Measurements from ENCODE around the gene SPG7. TPM values are rescaled to one million over a fixed set of nuclear protein-coding genes. Genes with fewer than 3 reads are reported as not detected.
"Not testable (repeated sequence)": the region's sequence is repeated elsewhere in the genome, so short reads cannot be mapped to it uniquely, and the experiment has no call there.

The SPG7 gene
- total RNA-seq, 2 donors from 2014 or later = 64.1 to 65.2 TPM

- DNase-seq (ENCODE audit: low spot score) = no peak
- intact Hi-C loops (cut with DNase I) = no loop called here
These were observed 75.1 kb downstream of the SPG7 start for GRCh38 chr16:89583197-89583894.

- intact Hi-C loops (cut with DNase I) = no loop called here
- no peak for DNase-seq (ENCODE audit: low spot score)
These were observed 75.9 kb downstream of the SPG7 start for GRCh38 chr16:89583895-89584644.

GRCh38 chr16:89584768-89585549 lies 76.8 kb downstream of the SPG7 start:
- intact Hi-C loops (cut with DNase I) = no loop called here
- DNase-seq (ENCODE audit: low spot score) = no peak

- intact Hi-C loops (cut with DNase I) = no loop called here
- no peak for DNase-seq (ENCODE audit: low spot score)
These were observed 78.0 kb downstream of the SPG7 start for GRCh38 chr16:89586218-89586617.

- intact Hi-C loops (cut with DNase I) = no loop called here
- no peak for DNase-seq (ENCODE audit: low spot score)
These were observed 78.7 kb downstream of the SPG7 start for GRCh38 chr16:89586853-89587252.

- intact Hi-C loops (cut with DNase I) = not testable (repeated sequence)
These were observed 79.5 kb downstream of the SPG7 start for GRCh38 chr16:89587676-89588075.

GRCh38 chr16:89588413-89589109 lies 80.4 kb downstream of the SPG7 start:
- no peak for DNase-seq (ENCODE audit: low spot score)
- intact Hi-C loops (cut with DNase I) = no loop called here

More at GRCh38 chr16:89587676-89588075, 79.5 kb downstream of the SPG7 start:
- not testable (repeated sequence) for DNase-seq (ENCODE audit: low spot score)

- intact Hi-C loops (cut with DNase I) = no loop called here
These were observed 81.2 kb downstream of the SPG7 start for GRCh38 chr16:89589241-89589926.

GRCh38 chr16:89593841-89594240 lies 85.6 kb downstream of the SPG7 start:
- intact Hi-C loops (cut with DNase I) = no loop called here
- no peak for DNase-seq (ENCODE audit: low spot score)

More at GRCh38 chr16:89589241-89589926, 81.2 kb downstream of the SPG7 start:
- DNase-seq (ENCODE audit: low spot score) = no peak

- intact Hi-C loops (cut with DNase I) = no loop called here
These were observed 87.3 kb downstream of the SPG7 start for GRCh38 chr16:89595330-89596060.

GRCh38 chr16:89596061-89596689 lies 88.0 kb downstream of the SPG7 start:
- intact Hi-C loops (cut with DNase I) = no loop called here
- no peak for DNase-seq (ENCODE audit: low spot score)

More at GRCh38 chr16:89595330-89596060, 87.3 kb downstream of the SPG7 start:
- DNase-seq (ENCODE audit: low spot score) = no peak

- intact Hi-C loops (cut with DNase I) = no loop called here
- no peak for DNase-seq (ENCODE audit: low spot score)
These were observed 88.9 kb downstream of the SPG7 start for GRCh38 chr16:89596957-89597649.

GRCh38 chr16:89598199-89598598 lies 90.0 kb downstream of the SPG7 start:
- no peak for DNase-seq (ENCODE audit: low spot score)
- intact Hi-C loops (cut with DNase I) = no loop called here

GRCh38 chr16:89599451-89599858 lies 91.3 kb downstream of the SPG7 start:
- no peak for DNase-seq (ENCODE audit: low spot score)
- intact Hi-C loops (cut with DNase I) = no loop called here

- intact Hi-C loops (cut with DNase I) = loop anchor here in 1 of 2 donors (2.0 kb wide), 1 partner anchor 23 kb away; no protein-coding TSS in a partner anchor
- DNase-seq (ENCODE audit: low spot score) = no peak
These were observed 91.7 kb downstream of the SPG7 start for GRCh38 chr16:89599902-89600301.

GRCh38 chr16:89600427-89600826 lies 92.2 kb downstream of the SPG7 start:
- intact Hi-C loops (cut with DNase I) = loop anchor here in 1 of 2 donors (2.0 kb wide), 1 partner anchor 24 kb away; no protein-coding TSS in a partner anchor
- no peak for DNase-seq (ENCODE audit: low spot score)

- intact Hi-C loops (cut with DNase I) = loop anchor here in 1 of 2 donors (2.0 kb wide), 1 partner anchor 24 kb away; no protein-coding TSS in a partner anchor
- DNase-seq (ENCODE audit: low spot score) = no peak
These were observed 92.8 kb downstream of the SPG7 start for GRCh38 chr16:89600956-89601355.
